Adrenal gland (tissue), 5 donors: Measurements from ENCODE around the gene AMFR.

Experiments used
- POLR2A ChIP-seq, 2 donors: fragments of 450-650 bp; IDR thresholded peaks; one replicate each; pipeline ENCODE4 v1.6.1; 2017; ENCODE audit warnings: antibody characterized with exemption in 2 of 2, mild to moderate bottlenecking in 2 of 2, moderate library complexity in 1 of 2
- TF ChIP-seq, protein P1 (sequence below), 6 experiments: fragments of 450-650 bp in 4 of 6; fragments of 200-600 bp in 2 of 6; sonication (generic) in 1 of 6; IDR thresholded peaks; 1 replicate in 5 of 6; 2 replicates in 1 of 6; pipeline versions ENCODE4 v1.5.1 to v1.8.0; 2016 to 2021; ENCODE audit warnings: antibody characterized with exemption in 6 of 6, mild to moderate bottlenecking in 2 of 6, moderate library complexity in 1 of 6
- donor health status: DM: no; HTN: no; CAD: no.

DNA sequence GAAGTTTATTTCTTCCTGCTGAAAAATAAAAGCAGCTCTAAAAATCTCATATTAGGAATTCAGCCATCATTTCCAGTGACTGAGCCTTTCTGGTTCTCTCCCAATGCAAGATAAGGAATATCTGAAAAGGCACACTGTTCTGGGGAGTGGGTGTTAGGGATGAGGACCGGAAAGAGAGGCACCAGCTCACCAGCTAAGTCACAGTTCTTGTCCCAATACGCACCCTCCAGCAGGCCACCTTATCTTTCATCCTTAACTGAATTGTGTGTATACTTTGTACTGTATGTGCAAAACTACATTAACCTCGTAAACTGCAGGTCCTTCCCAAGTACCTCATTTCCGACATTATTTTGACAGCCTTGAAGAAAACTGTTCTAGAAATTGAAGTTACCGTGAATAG, 11.0 kb downstream of the AMFR start:
- TF ChIP-seq, protein P1, sequence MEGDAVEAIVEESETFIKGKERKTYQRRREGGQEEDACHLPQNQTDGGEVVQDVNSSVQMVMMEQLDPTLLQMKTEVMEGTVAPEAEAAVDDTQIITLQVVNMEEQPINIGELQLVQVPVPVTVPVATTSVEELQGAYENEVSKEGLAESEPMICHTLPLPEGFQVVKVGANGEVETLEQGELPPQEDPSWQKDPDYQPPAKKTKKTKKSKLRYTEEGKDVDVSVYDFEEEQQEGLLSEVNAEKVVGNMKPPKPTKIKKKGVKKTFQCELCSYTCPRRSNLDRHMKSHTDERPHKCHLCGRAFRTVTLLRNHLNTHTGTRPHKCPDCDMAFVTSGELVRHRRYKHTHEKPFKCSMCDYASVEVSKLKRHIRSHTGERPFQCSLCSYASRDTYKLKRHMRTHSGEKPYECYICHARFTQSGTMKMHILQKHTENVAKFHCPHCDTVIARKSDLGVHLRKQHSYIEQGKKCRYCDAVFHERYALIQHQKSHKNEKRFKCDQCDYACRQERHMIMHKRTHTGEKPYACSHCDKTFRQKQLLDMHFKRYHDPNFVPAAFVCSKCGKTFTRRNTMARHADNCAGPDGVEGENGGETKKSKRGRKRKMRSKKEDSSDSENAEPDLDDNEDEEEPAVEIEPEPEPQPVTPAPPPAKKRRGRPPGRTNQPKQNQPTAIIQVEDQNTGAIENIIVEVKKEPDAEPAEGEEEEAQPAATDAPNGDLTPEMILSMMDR (IDR thresholded peaks at IDR 0.05) = no peak
- no peak for TF ChIP-seq POLR2A (IDR thresholded peaks at IDR 0.05)
